ENCODE data around the gene EMX2.

GRCh38 chr10:117504562-117504961 lies 38.0 kb upstream of the EMX2 start:
- no peak for TF ChIP-seq ZNF274 (IDR thresholded peaks at IDR 0.05; ENCODE audit: low read depth, low read length)
- no peak for TF ChIP-seq CTCF (IDR thresholded peaks at IDR 0.05 in 2 of 3, conservative IDR thresholded peaks at IDR 0.05 in 1 of 3; ENCODE audit: borderline replicate concordance in 1 of 3, insufficient read depth in 1 of 3, low read depth in 2 of 3, low read length in 2 of 3)
- no peak for TF ChIP-seq POLR2A (IDR thresholded peaks at IDR 0.05; ENCODE audit: borderline replicate concordance, extremely low read depth, insufficient read depth, insufficient read length)
- no peak for TF ChIP-seq RAD21 (IDR thresholded peaks at IDR 0.05; ENCODE audit: low read depth)
- no peak for TF ChIP-seq EZH2 (IDR thresholded peaks at IDR 0.05)
- no peak for TF ChIP-seq ZBTB33 (IDR thresholded peaks at IDR 0.05; ENCODE audit: extremely low read depth, insufficient replicate concordance, low read length)
- TF ChIP-seq ATF3 (IDR thresholded peaks at IDR 0.05), result no peak
- no peak for TF ChIP-seq YY1 (IDR thresholded peaks at IDR 0.05; ENCODE audit: extremely low read depth, insufficient replicate concordance, low read depth, low read length)
- TF ChIP-seq CEBPB (IDR thresholded peaks at IDR 0.05; ENCODE audit: low read depth), result no peak
- no peak for TF ChIP-seq SIN3A (IDR thresholded peaks at IDR 0.05; ENCODE audit: low read depth)
